ENCODE measurements around the gene ATRNL1. TPM values are rescaled to one million over a fixed set of nuclear protein-coding genes. Genes with fewer than 3 reads are reported as not detected.

ATRNL1 gene
- polyA plus RNA-seq, 1 of the 3 experiments (the other 2 are of a cell fraction) = 0.67 TPM

- no peaks in the 10 kb centered on the region for H4K20me1 ChIP-seq (ENCODE audit: insufficient read depth)
- TF ChIP-seq FOXM1 (IDR thresholded peaks at IDR 0.05; ENCODE audit: low read depth) (no peak), EP300 (IDR thresholded peaks at IDR 0.05; ENCODE audit: borderline replicate concordance in 1 of 2, low read depth in 1 of 2, low read length in 1 of 2) (no peak), ELF1 (IDR thresholded peaks at IDR 0.05) (no peak), MEF2A (IDR thresholded peaks at IDR 0.05; ENCODE audit: borderline replicate concordance, low read depth) (no peak)
- H3K27ac ChIP-seq (ENCODE audit: low read depth in 2 of 2, low read length in 1 of 2) = no peak overlapping the region
- no peak for DNase-seq
- no peak overlapping the region for H3K4me2 ChIP-seq
- H3K9me2 ChIP-seq = no peaks in the 10 kb centered on the region
- WGBS (ENCODE audit: low lambda C conversion rate) = 59% methylated on average over 3 of the region's 3 CpGs
- ChIA-PET POLR2A (no interaction called here), CTCF (no interaction called here)
- no peaks in the 10 kb centered on the region for H3K79me2 ChIP-seq (ENCODE audit: insufficient read depth)
- no peaks in the 10 kb centered on the region for H3K27me3 ChIP-seq (ENCODE audit: insufficient read depth)
- no peaks in the 10 kb centered on the region for H3F3A ChIP-seq (replicated peaks; ENCODE audit: insufficient read depth)
- no peaks in the 10 kb centered on the region for H3K9me3 ChIP-seq
- no peaks in the 10 kb centered on the region for H3K4me1 ChIP-seq (ENCODE audit: control insufficient read depth in 1 of 2, insufficient read depth in 2 of 2, low read depth in 1 of 2, low read length in 1 of 2)
- no peak overlapping the region for H3K9ac ChIP-seq
- no peak overlapping the region for H2AFZ ChIP-seq (ENCODE audit: low read depth)
- no peaks in the 10 kb centered on the region for H3K36me3 ChIP-seq (replicated peaks in 1 of 2; ENCODE audit: control insufficient read depth in 1 of 2, insufficient read depth in 2 of 2, low read length in 1 of 2)
- no peak overlapping the region for H3K4me3 ChIP-seq (ENCODE audit: low read depth in 2 of 2, low read length in 1 of 2)
Observed at GRCh38 chr10:115903845-115904244, 810.7 kb downstream of the ATRNL1 start.

- H3K27me3 ChIP-seq (ENCODE audit: insufficient read depth) = no peaks in the 10 kb centered on the region
- ChIA-PET POLR2A (no interaction called here), CTCF (interaction anchor here (0.6 to 1.7 kb wide), 2 partner anchors 9 to 555 kb away, joined by 3 to 6 read pairs; no protein-coding TSS in a partner anchor)
- H3F3A ChIP-seq (replicated peaks; ENCODE audit: insufficient read depth) = no peaks in the 10 kb centered on the region
- no peaks in the 10 kb centered on the region for H3K9me3 ChIP-seq
- H3K79me2 ChIP-seq (ENCODE audit: insufficient read depth) = no peaks in the 10 kb centered on the region
- no peaks in the 10 kb centered on the region for H3K36me3 ChIP-seq (replicated peaks in 1 of 2; ENCODE audit: control insufficient read depth in 1 of 2, insufficient read depth in 2 of 2, low read length in 1 of 2)
- H4K20me1 ChIP-seq (ENCODE audit: insufficient read depth) = no peaks in the 10 kb centered on the region
- no peak overlapping the region for H3K4me2 ChIP-seq
- no peak overlapping the region for H3K27ac ChIP-seq (ENCODE audit: low read depth in 2 of 2, low read length in 1 of 2)
- H3K9me2 ChIP-seq = no peaks in the 10 kb centered on the region
- no peak overlapping the region for H3K4me3 ChIP-seq (ENCODE audit: low read depth in 2 of 2, low read length in 1 of 2)
- no peaks in the 10 kb centered on the region for H3K4me1 ChIP-seq (ENCODE audit: control insufficient read depth in 1 of 2, insufficient read depth in 2 of 2, low read depth in 1 of 2, low read length in 1 of 2)
- 73% methylated on average over 5 of the region's 5 CpGs for WGBS (ENCODE audit: low lambda C conversion rate)
- H2AFZ ChIP-seq (ENCODE audit: low read depth) = no peak overlapping the region
- no peak overlapping the region for H3K9ac ChIP-seq
- no peak for DNase-seq
- no peak for TF ChIP-seq YY1 (IDR thresholded peaks at IDR 0.05; ENCODE audit: low read depth)
- TF ChIP-seq PBX3 (IDR thresholded peaks at IDR 0.05) = no peak
- TF ChIP-seq GATA2 (CRISPR knock-in tag; IDR thresholded peaks at IDR 0.05) = no peak
- no peak for TF ChIP-seq FOXM1 (IDR thresholded peaks at IDR 0.05; ENCODE audit: low read depth)
- TF ChIP-seq MAX (IDR thresholded peaks at IDR 0.05; ENCODE audit: low read depth) = no peak
- TF ChIP-seq FOXJ3 (CRISPR knock-in tag; IDR thresholded peaks at IDR 0.05) = no peak
- TF ChIP-seq JUND (IDR thresholded peaks at IDR 0.05) = no peak
- no peak for TF ChIP-seq NRF1 (IDR thresholded peaks at IDR 0.05; ENCODE audit: low read depth, low read length)
- no peak for TF ChIP-seq SIN3A (IDR thresholded peaks at IDR 0.05; ENCODE audit: borderline replicate concordance, low read depth, low read length)
- no peak for TF ChIP-seq ZBTB33 (IDR thresholded peaks at IDR 0.05; ENCODE audit: borderline replicate concordance, low read depth)
- TF ChIP-seq TAF1 (IDR thresholded peaks at IDR 0.05; ENCODE audit: borderline replicate concordance, low read depth, low read length) = no peak
- TF ChIP-seq RAD21 (IDR thresholded peaks at IDR 0.05; ENCODE audit: low read length) = no peak
- no peak for TF ChIP-seq MXI1 (IDR thresholded peaks at IDR 0.05; ENCODE audit: low read depth, low read length)
- TF ChIP-seq TEAD4 (IDR thresholded peaks at IDR 0.05; ENCODE audit: borderline replicate concordance, insufficient read depth) = no peak
- no peak for TF ChIP-seq REST (IDR thresholded peaks at IDR 0.05; ENCODE audit: low read depth, low read length)
Observed at GRCh38 chr10:115909037-115909436, 815.9 kb downstream of the ATRNL1 start.
